ENCODE data around the gene EPHB1. TPM values are rescaled to one million over a fixed set of nuclear protein-coding genes. Genes with fewer than 3 reads are reported as not detected.

Gene EPHB1
- total RNA-seq, 1 experiment from 2014 or later, result 2.8 TPM

DNA sequence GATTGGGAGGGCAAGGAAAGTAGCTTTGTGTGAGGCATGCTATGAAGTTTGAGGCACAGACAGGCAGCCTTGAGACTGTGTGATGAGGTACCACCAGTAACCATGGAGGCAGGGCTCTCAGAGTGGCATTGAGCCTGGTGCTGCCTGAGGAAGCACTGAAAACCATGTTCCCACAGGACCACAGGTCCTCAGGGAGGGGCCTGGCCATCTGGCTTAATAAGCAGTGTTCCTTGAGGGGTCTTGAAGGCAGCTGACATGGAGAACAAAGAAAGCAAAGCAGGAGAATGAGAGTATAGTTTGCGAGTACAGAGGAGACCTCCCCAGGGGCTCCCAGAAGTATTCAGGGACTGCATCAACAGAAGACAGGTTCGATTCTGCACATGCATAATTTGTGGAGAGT is 346.6 kb downstream of the EPHB1 start:
- no peak overlapping the region for H4K5ac ChIP-seq (ENCODE audit: insufficient read length, low read depth, low read length)
- H3K4me1 Mint-ChIP-seq, result peaks cover 0 to 9% of the 10 kb centered on the region in 2 experiments; a peak in 2 of 4 replicates
- no peaks in the 10 kb centered on the region for H3K27me3 ChIP-seq (ENCODE audit: insufficient read depth, low read length)
- DNase-seq, result no peak
- peaks cover 1% of the 10 kb centered on the region; the same call in 1 of the 2 replicates for H3K27me3 Mint-ChIP-seq (ENCODE audit: low read depth)
- H4K91ac ChIP-seq (ENCODE audit: insufficient read length, low read depth, low read length), result no peak overlapping the region
- no CpG with 5 or more reads among the region's 2 CpGs for WGBS (ENCODE audit: extremely low coverage, insufficient read length, low lambda C conversion rate)
- no peaks in the 10 kb centered on the region for H3K79me1 ChIP-seq (ENCODE audit: insufficient read depth, low read depth, low read length, poor library complexity, severe bottlenecking)
- no peaks in the 10 kb centered on the region for H3K4me1 ChIP-seq (ENCODE audit: insufficient read depth, low read length)
- H3K23me2 ChIP-seq (ENCODE audit: insufficient read length, low read depth, low read length, poor library complexity, severe bottlenecking), result no peaks in the 10 kb centered on the region
- no peak overlapping the region for H3K23ac ChIP-seq (ENCODE audit: insufficient read length, low read depth, low read length)
- no peak overlapping the region for H3K4ac ChIP-seq (ENCODE audit: low read depth, low read length)
- 0 out of 2 replicates have a peak overlapping the region, but pooled peaks have one; percentile 39 for H3K14ac ChIP-seq (ENCODE audit: insufficient read depth, low read length)
- no peak overlapping the region for H3K27ac Mint-ChIP-seq
- no peak overlapping the region for H2BK20ac ChIP-seq (ENCODE audit: low read depth, low read length, poor library complexity, severe bottlenecking)
- no peak overlapping the region for H3K9ac ChIP-seq (ENCODE audit: extremely low read depth, insufficient read length, low read length)
- no peak overlapping the region for H3K18ac ChIP-seq (ENCODE audit: insufficient read length, low read depth, low read length)
- H3K79me2 ChIP-seq (ENCODE audit: insufficient read depth, low read length), result no peaks in the 10 kb centered on the region
- no peak overlapping the region for H4K8ac ChIP-seq (replicated peaks; ENCODE audit: insufficient read length, low read depth, low read length)
- H3K4me3 Mint-ChIP-seq, result no peak overlapping the region
- H2BK120ac ChIP-seq (ENCODE audit: low read depth, low read length, poor library complexity, severe bottlenecking), result no peak overlapping the region
- H2BK5ac ChIP-seq (ENCODE audit: insufficient read length, low read length), result no peak overlapping the region
- no peak overlapping the region for H2AK5ac ChIP-seq (ENCODE audit: insufficient read length, low read length)
- no peaks in the 10 kb centered on the region for H4K20me1 ChIP-seq (ENCODE audit: control insufficient read depth, insufficient read depth, insufficient read length)
- H3K4me2 ChIP-seq (ENCODE audit: insufficient read depth, insufficient read length, low read length), result no peak overlapping the region
- H3K9me3 Mint-ChIP-seq, result no peaks in the 10 kb centered on the region
- no peak overlapping the region for H3K56ac ChIP-seq (ENCODE audit: insufficient read length, low read depth, low read length)
- no peak overlapping the region for H2AFZ ChIP-seq (ENCODE audit: low read length)
- no peak overlapping the region for H3T11ph ChIP-seq (ENCODE audit: low read length)
- no peaks in the 10 kb centered on the region for H3K36me3 Mint-ChIP-seq (ENCODE audit: insufficient read depth in 1 of 3, low read depth in 3 of 3)
- H2BK12ac ChIP-seq (ENCODE audit: insufficient read length, low read depth, low read length), result no peak overlapping the region
- no peak overlapping the region for H3K27ac ChIP-seq (ENCODE audit: insufficient read length, low read depth, low read length)
- TF ChIP-seq CTCF (conservative IDR thresholded peaks at IDR 0.05), result no peak
- no peak overlapping the region for H2BK15ac ChIP-seq (ENCODE audit: low read depth, low read length)
- no peaks in the 10 kb centered on the region for H3K9me3 ChIP-seq (ENCODE audit: control insufficient read depth, low read depth, low read length)

All from H9 (cell line).